Panc1 (cell line): ENCODE data around the gene RNU11.
A peak's percentile ranks its signal among the peaks of the same experiment; 100 is the strongest.

Experiments
- CTCF ChIP-seq: fragments of 450-650 bp; IDR thresholded peaks from 2 replicates; pipeline ENCODE4 v1.5.1; 2017; ENCODE audit warnings: mild to moderate bottlenecking
- POLR2AphosphoS5 ChIP-seq: IDR thresholded peaks from 2 replicates; pipeline ENCODE4 v1.6.1; 2012; ENCODE audit warnings: mild to moderate bottlenecking, low read depth, low read length, moderate library complexity
- REST ChIP-seq, 2 experiments: IDR thresholded peaks; 2 replicates each; pipeline ENCODE4 v1.6.1; 2011 to 2012; ENCODE audit warnings: low read depth in 2 of 2, control low read depth in 1 of 2, low read length in 1 of 2, mild to moderate bottlenecking in 1 of 2, moderate library complexity in 1 of 2; ENCODE audit not compliant: insufficient read depth in 1 of 2
- SIN3A ChIP-seq: IDR thresholded peaks from 2 replicates; pipeline ENCODE4 v1.6.1; 2012; ENCODE audit warnings: low read depth, mild to moderate bottlenecking, low read length, moderate library complexity, borderline replicate concordance; ENCODE audit not compliant: insufficient read depth

- TF ChIP-seq CTCF (peak; percentile 75), REST (IDR thresholded peaks at IDR 0.05; ENCODE audit: insufficient read depth in 1 of 2, low read depth in 2 of 2, low read length in 1 of 2) (peak; percentile 42 to 61; a peak in 2 of 4 replicates), SIN3A (peak; percentile 94), POLR2AphosphoS5 (peak; percentile 98)
Measured at GRCh38 chr1:28642847-28643635, 5.4 kb upstream of the RNU11 start, which contains the start of gene TAF12.
